ENCODE measurements around the gene RIN3. TPM values are rescaled to one million over a fixed set of nuclear protein-coding genes. Genes with fewer than 3 reads are reported as not detected.

The RIN3 gene
- total RNA-seq, 3 donors from 2014 or later, result 10.7 to 19.7 (median 12.1) TPM

GRCh38 chr14:92556255-92556741 is 42.7 kb downstream of the RIN3 start:
- no peak for DNase-seq (ENCODE audit: low spot score in 2 of 2)
- no peak overlapping the region for H3K4me3 ChIP-seq
- no peaks in the 10 kb centered on the region for H3K9me3 ChIP-seq
- H3K27me3 ChIP-seq, result no peaks in the 10 kb centered on the region
- H3K36me3 ChIP-seq, result no peaks in the 10 kb centered on the region
- intact Hi-C loops (cut with DNase I; ENCODE audit: low total_unique reads), result no loop called here
- H3K4me1 ChIP-seq, result no peaks in the 10 kb centered on the region
- TF ChIP-seq, protein P1, sequence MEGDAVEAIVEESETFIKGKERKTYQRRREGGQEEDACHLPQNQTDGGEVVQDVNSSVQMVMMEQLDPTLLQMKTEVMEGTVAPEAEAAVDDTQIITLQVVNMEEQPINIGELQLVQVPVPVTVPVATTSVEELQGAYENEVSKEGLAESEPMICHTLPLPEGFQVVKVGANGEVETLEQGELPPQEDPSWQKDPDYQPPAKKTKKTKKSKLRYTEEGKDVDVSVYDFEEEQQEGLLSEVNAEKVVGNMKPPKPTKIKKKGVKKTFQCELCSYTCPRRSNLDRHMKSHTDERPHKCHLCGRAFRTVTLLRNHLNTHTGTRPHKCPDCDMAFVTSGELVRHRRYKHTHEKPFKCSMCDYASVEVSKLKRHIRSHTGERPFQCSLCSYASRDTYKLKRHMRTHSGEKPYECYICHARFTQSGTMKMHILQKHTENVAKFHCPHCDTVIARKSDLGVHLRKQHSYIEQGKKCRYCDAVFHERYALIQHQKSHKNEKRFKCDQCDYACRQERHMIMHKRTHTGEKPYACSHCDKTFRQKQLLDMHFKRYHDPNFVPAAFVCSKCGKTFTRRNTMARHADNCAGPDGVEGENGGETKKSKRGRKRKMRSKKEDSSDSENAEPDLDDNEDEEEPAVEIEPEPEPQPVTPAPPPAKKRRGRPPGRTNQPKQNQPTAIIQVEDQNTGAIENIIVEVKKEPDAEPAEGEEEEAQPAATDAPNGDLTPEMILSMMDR (IDR thresholded peaks at IDR 0.05), result no peak
- TF ChIP-seq POLR2AphosphoS5 (IDR thresholded peaks at IDR 0.05) (no peak), POLR2A (IDR thresholded peaks at IDR 0.05) (no peak)
- H3K27ac ChIP-seq, result no peak overlapping the region

DNA sequence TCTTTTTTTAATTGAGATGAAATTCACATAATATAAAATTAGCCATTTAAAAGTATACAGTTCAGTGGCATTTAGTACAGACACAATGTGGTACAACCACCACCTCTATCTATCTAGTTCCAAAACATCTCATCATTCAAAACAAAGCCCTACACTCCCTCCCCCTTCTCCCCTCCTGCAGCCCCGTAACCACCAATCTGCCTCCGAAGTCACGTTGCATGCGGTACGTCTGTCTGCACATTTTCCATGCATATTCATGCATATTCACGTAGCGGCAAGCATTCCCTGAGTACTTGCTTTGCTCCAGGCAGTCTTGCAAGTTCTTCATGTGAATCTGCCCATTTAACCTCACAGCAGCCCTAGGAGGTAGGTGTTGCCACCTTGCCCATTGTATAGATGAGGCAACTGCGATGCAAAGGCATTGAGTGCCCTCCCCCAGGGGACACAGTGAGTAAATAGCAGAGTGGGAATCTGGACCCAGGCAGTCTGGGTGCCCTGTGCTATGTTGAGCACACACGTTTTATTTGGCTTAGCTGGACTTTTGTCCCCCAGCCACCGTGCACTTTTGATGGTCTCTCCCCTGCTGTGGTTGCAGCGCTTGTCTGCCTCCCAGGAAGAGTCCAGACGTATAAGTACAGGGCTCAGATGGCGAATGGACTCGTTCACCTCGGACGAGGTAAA is 43.4 kb downstream of the RIN3 start:
- DNase-seq (ENCODE audit: low spot score in 2 of 2), result no peak
- Histone ChIP-seq H3K27ac (no peak overlapping the region), H3K36me3 (no peaks in the 10 kb centered on the region), H3K4me3 (no peak overlapping the region), H3K27me3 (no peaks in the 10 kb centered on the region), H3K4me1 (no peaks in the 10 kb centered on the region), H3K9me3 (no peaks in the 10 kb centered on the region)
- intact Hi-C loops (cut with DNase I; ENCODE audit: low total_unique reads), result no loop called here
- TF ChIP-seq POLR2AphosphoS5 (IDR thresholded peaks at IDR 0.05) (no peak), POLR2A (IDR thresholded peaks at IDR 0.05) (no peak)
- TF ChIP-seq, protein P1 (IDR thresholded peaks at IDR 0.05), result no peak

GRCh38 chr14:92557544-92557912 is 43.9 kb downstream of the RIN3 start:
- Histone ChIP-seq H3K9me3 (no peaks in the 10 kb centered on the region), H3K4me3 (no peak overlapping the region), H3K36me3 (no peaks in the 10 kb centered on the region), H3K27me3 (no peaks in the 10 kb centered on the region), H3K4me1 (no peaks in the 10 kb centered on the region), H3K27ac (no peak overlapping the region)
- intact Hi-C loops (cut with DNase I; ENCODE audit: low total_unique reads), result no loop called here
- TF ChIP-seq POLR2AphosphoS5 (IDR thresholded peaks at IDR 0.05) (no peak), POLR2A (IDR thresholded peaks at IDR 0.05) (no peak)
- TF ChIP-seq, protein P1 (IDR thresholded peaks at IDR 0.05), result no peak
- no peak for DNase-seq (ENCODE audit: low spot score in 2 of 2)

DNA sequence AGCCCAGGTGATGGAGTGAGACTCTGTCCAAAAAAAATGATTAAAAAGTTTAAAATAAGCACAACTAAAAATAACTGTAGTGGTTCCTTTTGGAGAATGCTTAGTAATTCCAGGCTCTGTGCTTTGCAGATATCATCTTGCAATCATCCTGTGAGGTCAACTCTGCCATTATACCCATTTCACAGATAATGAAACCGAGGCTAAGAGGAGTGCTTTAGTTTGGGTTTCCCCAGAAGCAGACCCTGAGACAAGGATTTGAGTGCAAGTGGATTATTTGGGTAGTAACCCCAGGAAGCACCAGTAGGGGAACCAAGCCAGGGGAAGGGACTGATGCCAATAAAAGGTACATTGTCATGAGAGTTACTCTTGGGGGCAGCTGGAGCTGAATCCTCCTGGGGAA is 44.7 kb downstream of the RIN3 start:
- no peaks in the 10 kb centered on the region for H3K9me3 ChIP-seq
- H3K4me1 ChIP-seq, result no peaks in the 10 kb centered on the region
- TF ChIP-seq, protein P1 (IDR thresholded peaks at IDR 0.05), result no peak
- TF ChIP-seq POLR2A (IDR thresholded peaks at IDR 0.05), result no peak
- TF ChIP-seq POLR2AphosphoS5 (IDR thresholded peaks at IDR 0.05), result no peak
- H3K27me3 ChIP-seq, result no peaks in the 10 kb centered on the region
- intact Hi-C loops (cut with DNase I; ENCODE audit: low total_unique reads), result no loop called here
- no peak overlapping the region for H3K27ac ChIP-seq
- H3K36me3 ChIP-seq, result no peaks in the 10 kb centered on the region
- DNase-seq (ENCODE audit: low spot score in 2 of 2), result no peak
- H3K4me3 ChIP-seq, result no peak overlapping the region

DNA sequence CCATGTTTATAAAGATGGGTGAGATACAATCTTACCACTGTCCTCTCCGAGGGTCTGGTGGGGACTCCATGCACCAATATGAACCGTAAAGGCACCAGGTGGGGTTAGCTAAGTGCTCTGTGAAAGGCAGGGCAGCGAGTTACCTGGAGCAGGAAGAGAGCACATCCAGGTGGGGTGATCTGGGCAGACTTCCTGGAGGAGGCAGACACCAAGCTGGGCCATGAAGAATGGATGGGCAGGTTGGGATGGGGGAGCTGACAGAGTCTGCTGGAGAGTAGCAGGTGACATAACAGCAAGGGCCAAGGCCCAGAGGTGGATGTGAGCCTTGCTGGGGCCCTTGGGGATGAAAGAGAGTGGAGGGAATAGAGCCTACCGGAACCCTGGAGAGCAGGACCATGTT is 45.9 kb downstream of the RIN3 start:
- no peaks in the 10 kb centered on the region for H3K9me3 ChIP-seq
- H3K4me3 ChIP-seq, result no peak overlapping the region
- no peak for TF ChIP-seq POLR2AphosphoS5 (IDR thresholded peaks at IDR 0.05)
- TF ChIP-seq POLR2A (IDR thresholded peaks at IDR 0.05), result no peak
- TF ChIP-seq, protein P1 (IDR thresholded peaks at IDR 0.05), result no peak
- intact Hi-C loops (cut with DNase I; ENCODE audit: low total_unique reads), result no loop called here
- DNase-seq (ENCODE audit: low spot score in 2 of 2), result no peak
- no peak overlapping the region for H3K27ac ChIP-seq
- no peaks in the 10 kb centered on the region for H3K27me3 ChIP-seq
- no peaks in the 10 kb centered on the region for H3K4me1 ChIP-seq
- no peaks in the 10 kb centered on the region for H3K36me3 ChIP-seq
